CD4-positive, alpha-beta T cell treated with Interleukin-4 for 1 hour (primary cell): ENCODE measurements around the gene HLTF.
A peak's percentile ranks its signal among the peaks of the same experiment; 100 is the strongest.
"Not testable (repeated sequence)": the region's sequence is repeated elsewhere in the genome, so short reads cannot be mapped to it uniquely, and the experiment has no call there.

Experiments used
- DNase-seq, 2 donors: peaks; one replicate each; pipeline ENCODE4 v3.0.0-alpha.2; 2020 to 2022

The HLTF gene, protein sequence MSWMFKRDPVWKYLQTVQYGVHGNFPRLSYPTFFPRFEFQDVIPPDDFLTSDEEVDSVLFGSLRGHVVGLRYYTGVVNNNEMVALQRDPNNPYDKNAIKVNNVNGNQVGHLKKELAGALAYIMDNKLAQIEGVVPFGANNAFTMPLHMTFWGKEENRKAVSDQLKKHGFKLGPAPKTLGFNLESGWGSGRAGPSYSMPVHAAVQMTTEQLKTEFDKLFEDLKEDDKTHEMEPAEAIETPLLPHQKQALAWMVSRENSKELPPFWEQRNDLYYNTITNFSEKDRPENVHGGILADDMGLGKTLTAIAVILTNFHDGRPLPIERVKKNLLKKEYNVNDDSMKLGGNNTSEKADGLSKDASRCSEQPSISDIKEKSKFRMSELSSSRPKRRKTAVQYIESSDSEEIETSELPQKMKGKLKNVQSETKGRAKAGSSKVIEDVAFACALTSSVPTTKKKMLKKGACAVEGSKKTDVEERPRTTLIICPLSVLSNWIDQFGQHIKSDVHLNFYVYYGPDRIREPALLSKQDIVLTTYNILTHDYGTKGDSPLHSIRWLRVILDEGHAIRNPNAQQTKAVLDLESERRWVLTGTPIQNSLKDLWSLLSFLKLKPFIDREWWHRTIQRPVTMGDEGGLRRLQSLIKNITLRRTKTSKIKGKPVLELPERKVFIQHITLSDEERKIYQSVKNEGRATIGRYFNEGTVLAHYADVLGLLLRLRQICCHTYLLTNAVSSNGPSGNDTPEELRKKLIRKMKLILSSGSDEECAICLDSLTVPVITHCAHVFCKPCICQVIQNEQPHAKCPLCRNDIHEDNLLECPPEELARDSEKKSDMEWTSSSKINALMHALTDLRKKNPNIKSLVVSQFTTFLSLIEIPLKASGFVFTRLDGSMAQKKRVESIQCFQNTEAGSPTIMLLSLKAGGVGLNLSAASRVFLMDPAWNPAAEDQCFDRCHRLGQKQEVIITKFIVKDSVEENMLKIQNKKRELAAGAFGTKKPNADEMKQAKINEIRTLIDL

DNA sequence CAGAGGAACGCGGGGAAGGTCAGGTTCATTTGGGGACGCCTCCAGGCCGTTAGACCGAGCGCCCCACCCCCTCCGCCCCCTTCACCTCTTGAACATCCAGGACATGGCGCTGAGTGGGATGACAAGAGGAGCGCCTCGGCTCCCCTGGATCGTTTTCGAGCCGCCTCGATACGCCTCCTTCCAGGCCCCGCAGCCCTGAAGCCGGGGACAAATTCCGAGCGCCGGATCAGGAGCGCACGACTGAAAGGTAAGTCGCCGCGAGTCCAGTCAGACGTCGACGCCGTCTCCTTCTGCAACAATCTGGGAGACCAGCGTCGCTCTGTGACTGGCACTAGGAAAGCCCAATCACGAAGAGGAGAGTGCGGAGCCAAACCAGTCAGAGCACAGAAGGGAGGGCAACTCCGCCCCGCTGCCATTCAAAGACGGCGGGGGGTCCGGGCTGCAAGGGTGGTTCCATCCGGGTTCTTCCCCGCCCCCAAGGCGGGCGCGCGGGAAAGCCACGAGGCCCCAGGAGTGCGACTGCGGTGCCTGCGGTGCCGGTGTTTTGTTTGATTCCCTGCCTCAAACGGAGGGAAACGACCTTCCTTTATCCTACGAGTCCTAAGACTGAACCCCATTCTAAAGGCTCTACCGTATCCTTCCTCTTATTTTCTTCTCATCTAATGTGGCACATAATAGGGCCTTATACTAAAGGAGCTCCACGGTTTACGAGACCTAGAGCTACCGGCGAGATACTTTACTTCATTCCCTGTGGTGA is at the start of gene HLTF:
TSS of gene HLTF (minus strand) at position 302 of the 757 bp plus-strand sequence. CDS start at position 105, 197 bp downstream.
- DNase-seq = peak; percentile 93 to 95

DNA sequence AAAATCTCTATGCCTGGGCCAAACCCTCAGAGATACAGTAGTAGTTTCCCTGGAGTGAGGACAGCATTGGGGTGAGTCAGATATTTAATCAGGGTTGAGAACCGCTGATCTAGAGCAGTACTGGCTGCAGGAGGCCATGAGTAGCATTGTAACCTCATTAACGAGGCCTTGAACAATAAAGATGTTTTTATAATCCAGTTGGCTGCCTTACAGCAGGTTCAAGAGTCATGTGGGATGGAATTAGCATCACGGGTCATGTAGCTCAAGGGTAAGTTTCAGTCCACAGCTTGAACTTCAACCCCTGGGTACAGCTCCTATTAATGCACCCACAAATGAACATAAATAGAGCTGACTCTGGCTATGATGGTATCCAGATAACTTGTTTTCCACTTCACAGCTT is 48.2 kb upstream of the HLTF start:
- DNase-seq = no peak

DNA sequence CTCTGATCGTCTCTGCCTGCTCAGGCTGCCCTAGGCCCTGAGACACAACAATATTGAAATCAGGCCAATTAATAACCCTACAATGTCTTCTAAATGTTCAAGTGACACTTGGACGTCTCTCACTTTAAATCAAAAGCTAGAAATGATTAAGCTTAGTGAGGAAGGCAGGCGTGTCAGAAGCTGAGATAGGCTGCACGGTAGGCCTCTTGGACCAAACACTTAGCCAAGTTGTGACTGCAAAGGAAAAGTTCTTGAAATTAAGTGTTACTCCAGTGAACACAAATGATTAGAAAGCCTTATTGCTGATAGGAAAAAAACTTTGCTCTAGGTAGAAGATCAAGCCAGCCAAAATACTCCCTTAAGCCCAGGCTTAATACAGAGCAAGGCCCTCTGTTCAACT is 45.3 kb upstream of the HLTF start:
- DNase-seq = no peak

DNA sequence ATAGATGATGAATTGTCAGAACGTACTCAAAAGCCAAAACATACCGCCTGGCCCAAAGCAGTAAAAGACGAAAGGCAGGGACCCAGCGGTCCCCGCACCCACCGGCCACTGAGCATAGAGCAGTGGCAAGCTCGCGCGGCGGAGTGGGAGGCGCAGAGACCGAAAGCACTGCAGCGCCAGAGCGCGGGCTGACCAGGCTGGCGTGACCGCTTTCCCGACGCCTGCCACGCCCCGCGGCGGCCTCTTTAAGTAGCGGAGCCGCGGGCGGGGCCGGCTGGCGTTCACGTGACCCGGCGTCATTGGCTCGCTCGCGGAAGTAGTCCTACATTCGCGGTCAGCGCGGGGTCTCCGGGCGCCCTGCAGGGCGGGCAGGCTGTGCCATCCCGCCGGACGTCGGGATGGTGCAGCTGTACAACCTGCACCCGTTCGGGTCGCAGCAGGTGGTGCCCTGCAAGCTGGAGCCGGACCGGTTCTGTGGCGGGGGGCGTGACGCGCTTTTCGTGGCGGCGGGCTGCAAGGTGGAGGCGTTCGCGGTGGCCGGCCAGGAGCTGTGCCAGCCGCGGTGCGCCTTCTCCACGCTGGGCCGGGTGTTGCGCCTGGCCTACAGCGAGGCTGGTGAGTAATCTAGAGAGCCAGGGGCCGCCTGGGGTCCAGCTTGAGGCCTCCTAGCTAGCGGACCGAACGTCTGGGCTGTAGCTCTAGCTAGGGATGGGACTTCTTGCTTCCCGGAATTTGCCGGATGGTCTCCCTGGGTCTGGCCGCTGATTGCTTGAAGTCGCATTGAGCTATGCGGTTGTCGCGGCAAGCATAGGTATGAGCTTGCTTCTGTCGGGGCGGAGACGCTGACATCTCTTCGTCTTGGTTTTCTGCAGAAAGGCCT is 43.2 kb upstream of the HLTF start, which contains the start of gene HPS3:
TSS of gene HPS3 (plus strand) at position 313 of the 880 bp plus-strand sequence. CDS start at position 399, 86 bp downstream.
- DNase-seq = peak; percentile 80 to 84

DNA sequence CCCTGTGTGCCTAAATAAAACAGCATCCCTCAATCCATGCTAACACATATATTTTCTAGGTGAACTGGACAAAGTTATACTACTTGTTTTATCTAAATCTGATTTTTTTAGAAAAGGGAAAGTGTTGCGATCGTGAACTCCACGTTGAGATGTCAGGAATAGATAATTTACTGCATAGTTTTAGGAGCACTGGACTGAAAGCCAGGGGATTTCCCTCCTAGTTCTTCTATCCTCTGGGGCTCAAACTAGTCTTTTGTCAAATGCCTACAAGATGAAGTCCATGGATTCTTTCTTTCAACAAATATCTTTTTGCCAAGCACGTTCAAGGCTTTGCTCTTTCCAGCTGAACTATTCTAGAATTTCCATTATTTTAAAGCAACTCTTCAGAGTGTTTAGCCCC is 42.5 kb upstream of the HLTF start:
- DNase-seq = no peak

DNA sequence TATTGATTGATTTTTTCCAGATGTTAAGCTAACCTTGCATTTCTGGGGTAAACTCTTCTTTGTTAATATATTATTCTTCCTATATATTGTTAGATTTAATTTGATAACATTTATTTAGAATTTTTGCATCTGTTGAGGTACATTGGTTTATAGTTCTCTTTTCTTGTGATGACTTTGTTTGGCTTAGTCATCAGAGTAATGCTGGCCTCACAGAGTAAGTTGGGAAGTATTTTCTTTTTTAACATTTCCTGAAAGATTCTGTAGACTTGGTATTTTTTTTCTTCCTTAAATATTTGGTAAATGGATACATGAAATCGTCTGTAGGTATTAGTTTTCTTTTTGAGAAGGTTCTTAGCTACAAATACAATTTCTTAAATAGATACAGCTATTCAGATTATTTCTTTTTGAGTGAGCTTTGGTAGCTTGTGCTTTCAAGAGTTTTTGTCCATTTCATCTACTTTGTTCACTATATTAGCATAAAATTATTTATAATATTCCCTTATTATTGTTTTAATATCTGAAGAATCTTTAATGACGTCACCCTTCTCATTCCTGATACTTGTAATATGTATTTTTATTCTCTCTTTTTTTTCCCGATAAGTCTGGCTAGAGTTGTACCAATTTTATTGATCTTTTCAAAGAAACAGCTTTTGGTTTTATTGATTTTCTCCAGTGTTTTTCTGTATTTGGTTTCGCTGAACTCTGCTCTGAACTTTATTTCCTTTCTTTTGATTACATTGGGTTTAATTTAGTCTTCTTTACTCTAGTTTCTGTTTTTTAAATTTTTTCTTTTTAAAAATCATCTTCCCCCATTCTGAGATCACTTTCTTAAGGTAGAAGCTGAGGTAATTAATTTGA is 36.6 kb upstream of the HLTF start:
- DNase-seq = no peak

DNA sequence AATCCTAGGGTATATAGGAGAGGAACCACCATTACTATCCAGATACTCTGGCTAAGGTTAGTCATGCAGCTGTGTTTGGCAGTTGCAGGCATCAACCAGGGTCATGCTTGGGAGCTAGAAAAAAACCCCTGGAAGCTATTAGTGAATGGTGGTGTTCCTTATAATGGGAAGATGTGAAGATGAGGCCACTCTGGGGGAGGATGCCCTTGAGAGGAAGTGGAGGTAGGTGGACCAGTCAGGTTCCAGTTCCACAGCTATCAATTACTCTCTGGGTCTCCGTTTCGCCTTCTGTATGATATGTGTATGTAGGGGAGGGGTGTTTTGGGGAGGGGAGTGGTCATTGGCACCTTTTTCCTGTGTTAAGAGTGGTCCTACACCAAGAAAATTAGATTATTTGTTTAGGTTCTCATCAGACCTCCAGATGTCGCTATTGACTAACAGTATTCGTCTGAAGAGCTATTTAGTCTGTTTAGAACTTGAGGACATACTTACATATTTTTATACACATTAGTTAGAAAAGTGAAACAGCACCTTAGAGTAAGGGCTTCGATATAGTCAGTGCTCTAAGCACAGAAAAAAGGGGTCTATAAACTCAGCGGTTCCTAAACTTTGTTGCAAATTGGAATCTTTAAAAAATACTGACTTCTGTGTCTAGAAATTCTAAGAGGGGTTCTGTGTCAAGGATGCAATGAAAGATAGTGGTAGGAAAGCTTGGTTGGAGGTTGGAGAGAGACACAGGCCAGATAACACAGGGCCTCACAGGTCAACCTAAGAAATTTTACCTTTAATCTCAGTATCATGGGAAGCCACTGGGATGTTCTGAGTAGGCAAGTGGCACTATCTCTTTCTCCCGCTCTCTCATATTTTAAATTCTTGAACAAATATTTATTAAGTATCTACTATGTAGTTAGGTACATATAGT is 34.0 kb upstream of the HLTF start:
- peak in 1 of 2 donors; percentile 74 for DNase-seq

DNA sequence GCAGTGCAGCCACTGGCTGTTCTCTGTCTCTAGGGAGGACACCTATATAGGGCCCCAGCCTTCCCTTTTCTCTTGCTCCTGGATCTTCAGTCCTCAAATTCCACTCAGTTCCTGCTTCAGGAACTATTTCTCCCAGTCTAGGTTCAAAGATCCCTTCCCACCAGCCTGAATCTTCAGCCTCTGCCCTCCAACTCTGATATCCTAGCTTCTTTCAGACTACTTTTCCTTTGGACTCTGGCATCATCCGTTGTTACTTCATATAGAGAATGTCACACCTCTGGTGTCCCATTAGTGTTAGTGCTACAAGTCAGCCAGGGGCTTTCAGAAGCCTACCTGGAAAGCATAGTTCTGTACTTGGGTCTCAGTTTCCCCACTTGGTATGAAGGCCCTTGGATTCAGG is 33.1 kb upstream of the HLTF start:
- no peak for DNase-seq

DNA sequence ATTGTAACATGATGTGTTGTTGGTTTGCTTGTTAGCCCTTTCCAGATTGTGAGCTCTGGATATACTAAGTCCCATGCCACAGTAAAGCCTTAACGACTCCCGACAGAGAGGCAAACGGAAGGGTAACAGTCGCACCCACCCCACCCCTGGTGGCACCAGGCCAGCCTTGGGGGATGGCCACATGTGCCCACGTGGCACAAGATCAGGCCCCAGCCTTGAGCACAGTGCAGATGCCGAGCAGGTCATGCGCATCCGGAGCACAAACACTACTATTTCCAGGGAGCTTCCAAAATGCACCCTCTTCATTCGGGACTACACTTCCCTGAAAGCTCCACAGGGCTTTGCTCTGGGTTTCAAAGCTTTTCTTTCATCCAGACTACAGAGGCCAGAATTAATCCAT is 32.4 kb upstream of the HLTF start:
- DNase-seq = no peak

DNA sequence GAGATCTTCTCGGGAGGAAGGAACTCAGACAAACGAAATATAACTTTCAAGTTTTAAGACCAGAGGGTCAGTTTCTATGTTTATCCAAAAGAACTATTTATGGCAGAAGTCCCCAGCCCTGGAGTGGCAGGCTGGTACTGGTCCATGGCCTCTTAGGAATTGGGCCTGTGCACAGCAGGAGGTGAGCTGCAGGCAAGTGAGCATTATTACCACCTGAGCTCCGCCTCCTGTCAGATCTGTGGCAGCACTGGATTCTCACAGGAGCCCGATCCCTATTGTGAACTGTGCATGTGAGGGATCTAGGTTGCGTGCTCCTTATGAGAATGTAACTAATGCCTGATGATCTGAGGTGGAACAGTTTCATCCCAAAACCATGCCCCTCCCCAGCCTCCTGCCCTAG is 28.8 kb upstream of the HLTF start:
- DNase-seq = no peak

DNA sequence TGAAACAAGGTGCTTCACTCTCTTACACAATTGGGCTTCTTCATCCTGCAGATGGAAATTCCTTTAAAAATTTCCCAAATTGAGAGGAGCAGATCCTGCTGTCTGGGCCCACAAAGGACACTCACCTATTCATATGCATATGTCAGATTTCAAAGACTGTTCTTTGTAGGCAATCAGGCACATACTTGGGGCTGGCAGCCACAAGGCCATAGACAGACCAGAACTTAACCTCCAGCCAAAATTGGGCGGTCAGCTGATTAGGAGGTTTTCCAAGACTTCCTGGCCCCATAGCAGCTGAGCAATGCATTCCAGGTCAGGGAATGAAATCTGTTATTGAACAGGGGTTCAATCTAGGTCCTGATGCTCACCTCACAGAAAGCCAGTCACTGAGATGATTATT is 28.1 kb upstream of the HLTF start:
- DNase-seq = no peak

DNA sequence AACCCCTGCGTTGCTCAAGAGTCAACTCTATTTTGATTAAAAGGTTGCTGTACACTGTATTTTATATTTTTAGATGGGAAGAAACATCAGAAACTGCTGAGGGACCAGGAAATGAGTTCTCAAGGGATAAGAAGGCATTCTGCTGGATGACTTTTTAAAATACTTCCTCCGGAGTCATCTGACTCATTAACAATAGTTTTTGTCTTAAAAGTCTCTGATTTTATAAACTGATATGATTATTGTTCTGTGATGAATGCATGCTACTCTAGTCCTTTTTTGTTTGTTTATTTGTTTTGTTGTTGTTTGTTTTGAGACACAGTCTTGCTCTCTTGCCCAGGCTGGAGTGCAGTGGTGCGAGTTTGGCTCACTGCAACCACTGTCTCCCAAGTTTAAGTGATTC is 18.2 kb upstream of the HLTF start:
- DNase-seq = no peak

DNA sequence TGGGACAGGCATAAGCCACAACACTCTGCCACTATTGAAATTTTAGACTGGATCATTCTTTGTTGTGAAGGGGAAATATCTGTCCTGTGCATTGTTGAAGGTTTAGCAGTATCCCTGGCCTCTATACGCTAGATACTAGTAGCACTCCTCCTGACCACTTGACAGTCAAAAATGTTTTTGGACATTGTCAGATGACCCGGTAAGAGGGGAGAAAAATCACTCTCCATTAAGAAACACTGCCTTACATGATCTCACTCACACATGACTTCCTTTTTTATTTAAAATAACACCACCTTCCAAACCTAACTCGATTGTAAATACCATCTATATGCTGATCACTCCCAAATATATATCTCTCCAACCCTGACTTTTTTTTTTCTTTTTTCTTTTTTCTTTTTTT is 15.3 kb upstream of the HLTF start:
- no peak for DNase-seq

DNA sequence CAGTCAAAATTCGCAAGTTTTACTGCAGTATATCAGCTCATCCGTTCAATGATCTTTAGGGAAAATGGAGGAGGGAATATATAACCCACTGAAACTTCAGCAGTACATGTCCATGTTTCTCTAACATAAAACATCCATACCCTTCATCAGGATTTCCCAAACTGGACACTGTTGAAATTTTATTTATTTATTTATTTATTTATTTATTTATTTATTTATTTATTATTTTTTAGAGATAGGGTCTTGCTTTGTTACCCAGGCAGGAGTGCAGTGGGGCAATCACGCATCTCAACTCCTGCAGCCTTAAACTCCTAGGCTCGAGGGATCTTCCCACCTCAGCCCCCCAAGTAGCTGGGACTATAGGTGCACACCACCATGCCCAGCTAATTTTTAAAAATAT is 14.8 kb upstream of the HLTF start:
- DNase-seq = no peak

DNA sequence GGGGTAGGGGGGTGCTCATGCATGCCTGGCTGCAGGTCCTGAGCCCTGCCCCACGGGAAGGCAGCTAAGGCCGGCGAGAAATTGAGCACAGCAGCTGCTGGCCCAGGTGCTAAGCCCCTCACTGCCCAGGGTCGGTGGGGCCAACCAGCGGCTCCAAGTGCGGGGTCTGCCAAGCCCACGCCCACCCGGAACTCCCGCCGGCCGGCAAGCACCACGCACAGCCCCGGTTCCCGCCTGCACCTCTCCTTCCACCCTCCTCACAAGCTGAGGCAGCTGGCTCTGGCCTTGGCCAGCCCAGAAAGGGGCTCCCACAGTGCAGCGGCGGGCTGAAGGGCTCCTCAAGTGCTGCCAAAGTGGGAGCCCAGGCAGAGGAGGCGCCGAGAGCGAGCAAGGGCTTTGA is 11.7 kb upstream of the HLTF start:
- not testable (repeated sequence) for DNase-seq

DNA sequence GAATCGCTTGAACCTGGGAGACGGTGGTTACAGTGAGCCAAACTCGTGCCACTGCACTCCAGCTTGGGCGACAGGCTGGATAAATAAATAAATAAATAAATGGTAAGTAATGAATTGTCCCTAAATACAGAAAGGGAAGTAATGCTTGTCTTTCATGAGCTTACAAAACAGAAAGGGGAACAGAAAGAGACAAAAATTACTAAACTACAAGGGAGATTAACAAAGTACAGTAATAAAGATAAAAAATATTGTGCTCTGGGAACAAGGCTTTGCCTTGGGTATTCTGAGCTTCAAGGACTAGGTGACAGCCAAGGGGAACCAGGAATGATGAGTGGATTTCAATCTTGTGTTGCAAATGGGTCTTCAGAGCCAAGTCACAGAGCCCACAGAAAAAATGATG is 9.2 kb upstream of the HLTF start:
- DNase-seq = no peak

DNA sequence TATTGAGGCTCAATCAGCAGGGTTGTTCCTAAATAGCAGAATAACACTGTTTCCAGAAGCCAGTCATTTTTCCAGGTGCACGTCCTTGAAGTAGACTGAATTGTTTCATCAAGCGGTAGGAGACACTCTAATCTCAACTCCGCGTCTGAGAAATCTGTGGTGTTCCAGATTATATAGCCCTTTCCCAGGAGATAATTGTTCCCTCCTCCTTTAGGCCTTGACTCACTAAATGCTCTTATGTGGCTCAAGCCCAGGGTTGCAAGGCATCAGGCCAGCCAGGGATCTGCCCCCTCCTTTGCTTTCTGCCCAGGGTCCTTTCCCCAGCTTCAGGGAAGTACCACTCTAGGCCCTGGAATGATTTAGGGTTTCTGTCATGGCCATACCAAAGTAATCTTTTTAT is 5.7 kb upstream of the HLTF start:
- no peak for DNase-seq

DNA sequence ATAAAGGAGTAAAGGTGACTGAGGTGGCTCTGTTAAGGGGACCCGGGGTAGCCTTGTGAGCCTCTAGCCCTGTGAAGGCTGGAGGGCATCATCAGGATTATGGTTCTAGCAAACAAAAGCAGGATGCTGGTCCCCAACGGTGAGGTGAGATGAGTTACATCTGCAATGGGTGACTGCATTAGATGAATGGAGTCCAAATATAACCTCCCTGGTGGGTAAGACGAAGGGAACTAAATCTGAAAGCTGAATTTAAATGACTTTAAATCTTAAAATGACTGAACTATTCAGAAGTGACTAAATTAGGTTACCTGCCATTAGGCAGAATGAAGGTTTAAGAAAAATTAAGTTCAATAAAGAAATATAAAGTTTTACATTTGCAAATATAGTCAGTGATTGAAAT is 4.6 kb upstream of the HLTF start:
- DNase-seq = no peak

DNA sequence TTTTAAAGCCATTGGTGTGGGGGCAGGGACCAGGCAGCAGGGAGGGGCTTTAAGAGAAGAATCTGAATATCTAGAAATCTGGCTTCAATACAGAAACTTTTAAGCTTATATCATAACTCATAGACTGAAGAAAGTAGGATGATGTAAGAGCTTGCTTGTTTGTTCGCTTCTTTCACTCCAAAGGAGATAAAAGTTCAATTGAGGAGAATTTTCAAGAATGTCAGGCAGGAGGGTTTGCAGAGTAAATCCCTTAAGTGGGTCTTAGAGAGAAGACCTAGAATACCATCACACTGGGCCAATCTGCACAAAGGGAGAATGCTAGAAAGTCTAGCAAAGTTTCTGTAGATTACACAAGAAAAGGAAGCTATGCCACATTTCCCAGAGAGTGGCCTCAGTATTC is 4.1 kb upstream of the HLTF start:
- DNase-seq = no peak

DNA sequence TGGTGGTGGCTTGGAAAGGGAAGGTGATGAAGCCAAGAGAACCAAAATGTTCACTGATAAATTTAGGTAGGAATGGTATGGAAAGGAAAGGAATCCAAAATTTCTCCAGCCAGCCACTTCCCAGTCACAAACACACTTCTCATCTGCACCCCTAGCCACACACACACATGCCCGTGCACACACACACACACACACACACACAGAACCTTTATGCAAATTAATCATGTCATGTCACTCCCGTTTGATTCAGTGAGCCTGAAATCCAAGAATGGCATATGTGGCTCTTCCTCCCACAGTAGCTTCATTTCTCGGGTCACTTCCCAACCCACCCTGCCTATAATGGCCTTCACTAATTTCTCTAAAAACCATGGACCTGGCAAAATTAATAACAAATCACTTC is 3.1 kb upstream of the HLTF start:
- DNase-seq = no peak
